Hippocampal formation (tissue), 2 donors: ENCODE measurements around the gene USP4.
A peak's percentile ranks its signal among the peaks of the same experiment; 100 is the strongest.
"Not testable (repeated sequence)": the region's sequence is repeated elsewhere in the genome, so short reads cannot be mapped to it uniquely, and the experiment has no call there.

Source experiments
- DNase-seq, 2 donors: peaks; one replicate each; lab custom pipeline; 2025; lab: John Stamatoyannopoulos, UW

Gene USP4

DNA sequence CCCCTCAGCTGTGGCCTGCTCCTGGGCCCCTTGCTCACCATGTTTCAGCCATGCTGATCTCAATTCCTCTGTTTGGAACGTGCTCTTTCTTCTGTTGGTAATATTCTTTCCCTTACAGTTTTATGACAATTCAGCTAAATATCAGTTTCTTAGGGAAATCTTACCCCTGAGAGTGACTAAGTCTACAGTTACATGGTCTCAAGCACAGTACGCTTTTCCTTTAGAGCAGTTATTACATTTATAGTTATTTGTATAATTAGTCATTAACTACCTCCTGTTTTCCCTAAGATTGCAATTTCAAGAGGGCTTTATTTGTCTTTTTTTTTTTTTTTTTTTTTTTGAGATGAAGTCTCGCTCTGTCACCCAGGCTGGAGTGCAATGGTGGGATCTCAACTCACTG, 86.3 kb downstream of the USP4 start:
- no peak for DNase-seq

DNA sequence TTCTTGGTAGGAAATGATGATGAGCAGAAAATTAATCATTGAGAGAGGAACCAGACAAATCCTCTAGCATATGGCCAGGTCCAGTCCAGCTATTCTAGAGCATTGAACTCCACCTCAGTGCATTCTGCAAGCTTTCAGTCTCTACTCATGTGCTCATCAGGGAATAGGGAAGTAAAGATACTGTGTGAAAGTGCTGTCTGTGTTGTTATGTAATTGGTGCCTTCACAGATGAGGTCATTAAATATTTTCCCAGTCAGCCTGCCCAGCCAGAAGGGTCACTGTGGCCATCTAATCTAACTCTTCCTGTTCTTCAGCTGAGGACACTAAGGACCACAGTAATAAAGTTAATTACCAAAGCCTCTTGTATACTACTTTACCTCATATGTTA, 91.0 kb downstream of the USP4 start:
- peak in 1 of 2 donors; percentile 12 for DNase-seq

DNA sequence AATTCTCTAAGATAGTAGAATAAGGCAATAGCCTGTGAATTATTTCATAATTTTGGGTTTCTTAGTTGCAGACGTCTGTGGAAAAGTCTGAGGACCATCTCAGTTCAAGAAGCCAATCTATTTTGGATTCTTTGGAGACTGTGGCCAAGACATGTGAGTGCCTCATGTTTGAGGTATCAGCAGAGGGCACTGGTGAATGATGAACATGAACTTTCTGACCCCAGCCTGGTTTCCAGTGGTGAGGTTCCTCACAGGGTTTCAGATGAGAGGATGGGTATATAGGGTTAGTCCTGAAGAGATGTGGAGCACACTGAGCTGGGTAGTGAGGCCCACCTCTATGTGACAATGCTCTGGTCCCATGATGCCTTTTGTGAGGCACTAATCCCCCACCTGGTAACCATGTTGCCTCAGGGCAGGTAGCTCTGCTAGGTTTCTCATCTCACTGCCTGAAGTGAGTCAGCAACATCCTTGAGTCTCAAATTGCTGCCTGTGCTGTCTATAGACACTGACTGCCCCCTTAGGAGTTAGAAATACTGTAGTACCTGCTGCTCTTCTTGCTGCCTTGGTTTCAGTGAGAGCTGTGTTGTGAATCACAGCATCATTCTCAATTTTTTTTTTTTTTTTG, 95.2 kb downstream of the USP4 start:
- DNase-seq: no peak

DNA sequence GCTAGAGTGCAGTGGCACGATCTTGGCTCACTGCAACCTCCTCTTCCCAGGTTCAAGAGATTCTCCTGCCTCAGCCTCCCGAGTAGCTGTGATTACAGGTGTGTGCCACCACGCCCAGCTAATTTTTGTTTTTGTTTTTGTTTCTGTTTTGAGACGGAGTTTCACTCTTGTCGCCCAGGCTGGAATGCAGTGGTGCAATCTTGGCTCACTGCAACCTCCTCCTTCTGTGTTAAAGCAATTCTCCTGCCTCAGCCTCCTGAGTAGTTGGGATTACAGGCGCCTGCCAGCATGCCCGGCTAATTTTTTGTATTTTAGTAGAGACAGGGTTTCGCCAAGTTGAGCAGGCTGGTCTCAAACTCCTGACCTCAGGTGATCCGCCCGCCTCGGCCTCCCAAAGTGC, 99.8 kb downstream of the USP4 start:
- not testable (repeated sequence) for DNase-seq

DNA sequence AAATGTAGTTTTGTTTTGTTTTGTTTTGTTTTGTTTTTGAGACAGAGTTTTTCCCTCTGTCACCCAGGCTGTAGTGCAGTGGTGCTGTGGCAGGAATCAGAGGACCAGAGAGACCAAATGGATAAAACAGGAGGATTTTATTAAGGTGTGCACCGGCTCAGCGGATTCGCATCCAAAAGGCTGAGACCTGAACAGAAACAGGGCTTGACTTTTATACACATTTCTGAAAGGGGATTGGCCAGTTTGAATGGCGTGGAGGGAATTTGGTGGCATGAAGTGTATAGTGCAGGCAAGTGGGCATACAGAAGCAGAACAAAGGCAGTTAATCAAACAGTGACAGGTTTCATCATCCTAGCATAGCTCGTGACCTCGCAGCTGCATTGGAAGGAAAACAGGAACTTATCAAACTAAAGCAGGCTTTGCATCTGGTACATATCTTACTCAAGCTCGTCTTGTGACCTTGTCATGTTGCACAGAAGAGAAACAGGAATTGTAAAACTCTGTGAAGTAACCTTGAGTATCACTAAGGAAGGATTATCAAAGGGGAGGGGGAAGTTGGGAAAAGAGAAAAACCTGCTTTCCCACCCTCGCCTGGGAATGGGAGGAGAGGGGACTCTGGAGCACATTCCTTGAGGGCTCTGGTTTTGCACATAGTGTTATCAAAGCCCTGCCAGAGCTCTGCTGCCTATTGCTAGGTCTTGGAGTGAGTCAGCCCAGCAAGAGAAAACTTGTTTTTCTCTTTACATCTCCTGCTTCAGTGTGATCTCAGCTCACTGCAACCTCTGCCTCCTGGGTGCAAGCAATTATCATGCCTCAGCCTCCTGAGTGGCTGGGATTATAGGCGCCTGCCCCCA, 101.4 kb downstream of the USP4 start:
- DNase-seq: no peak

DNA sequence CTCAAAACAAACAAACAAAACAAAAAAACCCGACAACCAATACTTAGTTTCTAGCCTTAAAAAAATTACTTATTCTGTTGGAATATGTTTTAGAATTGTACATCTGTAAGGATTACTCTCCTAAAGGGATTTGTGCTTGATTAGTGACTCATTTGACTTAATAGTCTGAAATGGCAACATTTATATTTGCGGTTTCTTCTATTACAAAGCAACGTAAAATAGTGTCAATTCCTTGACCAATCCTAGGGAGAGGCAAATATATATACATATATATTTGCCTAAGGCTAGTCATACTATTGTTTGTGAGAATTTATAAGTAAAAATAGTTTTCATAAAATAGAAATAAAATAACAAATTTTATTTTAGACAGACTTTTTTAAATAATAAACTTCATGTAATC, 102.5 kb downstream of the USP4 start:
- DNase-seq: no peak

DNA sequence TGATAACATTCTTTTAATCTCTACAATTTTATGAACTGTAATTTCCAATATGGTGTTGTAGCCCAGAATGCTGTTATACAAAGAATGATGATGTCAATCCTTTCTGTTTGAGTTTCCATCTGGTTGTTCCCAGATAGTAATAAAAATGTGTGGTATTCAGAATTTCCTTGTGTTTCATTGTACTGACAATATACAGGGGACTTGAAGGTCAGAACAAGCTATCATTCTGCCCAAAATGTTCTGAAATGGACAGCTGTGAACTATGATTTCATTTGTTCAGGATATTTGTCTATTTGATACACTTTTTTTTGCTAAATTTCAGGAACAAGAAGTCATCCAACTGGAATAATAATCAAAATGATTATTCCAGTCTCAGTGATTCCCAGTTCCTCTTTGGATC, 103.6 kb downstream of the USP4 start:
- no peak for DNase-seq

DNA sequence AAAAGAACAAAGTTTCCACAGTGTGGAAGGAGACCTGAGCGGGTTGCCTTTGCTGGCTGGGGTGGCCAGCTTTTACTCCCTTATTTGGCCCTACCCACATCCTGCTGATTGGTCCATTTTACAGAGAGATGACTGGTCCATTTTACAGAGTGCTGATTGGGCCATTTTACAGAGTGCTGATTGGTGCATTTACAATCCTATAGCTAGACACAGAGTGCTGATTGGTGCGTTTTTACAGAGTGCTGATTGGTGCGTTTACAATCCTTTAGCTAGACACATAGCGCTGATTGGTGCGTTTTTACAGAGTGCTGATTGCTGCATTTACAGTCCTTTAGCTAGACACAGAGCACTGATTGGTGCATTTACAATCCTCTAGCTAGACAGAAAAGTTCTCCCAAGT, 111.0 kb downstream of the USP4 start:
- not testable (repeated sequence) for DNase-seq
